Measurements from ENCODE around the gene SLC6A2.

Gene SLC6A2

GRCh38 chr16:55671206-55671973 is 15.6 kb downstream of the SLC6A2 start:
- DNase-seq (ENCODE audit: low read depth in 2 of 2), result no peak

GRCh38 chr16:55671974-55672280 is 16.1 kb downstream of the SLC6A2 start:
- DNase-seq (ENCODE audit: low read depth in 2 of 2), result no peak

GRCh38 chr16:55672471-55672870 is 16.7 kb downstream of the SLC6A2 start:
- no peak for DNase-seq (ENCODE audit: low read depth in 2 of 2)

- DNase-seq (ENCODE audit: low read depth in 2 of 2), result no peak
Measured at GRCh38 chr16:55678161-55678821, 22.5 kb downstream of the SLC6A2 start.

GRCh38 chr16:55682086-55682485 is 26.3 kb downstream of the SLC6A2 start:
- DNase-seq (ENCODE audit: low read depth in 2 of 2), result no peak

GRCh38 chr16:55685973-55686372 is 30.2 kb downstream of the SLC6A2 start:
- no peak for DNase-seq (ENCODE audit: low read depth in 2 of 2)

- no peak for DNase-seq (ENCODE audit: low read depth in 2 of 2)
Measured at GRCh38 chr16:55686671-55687070, 30.9 kb downstream of the SLC6A2 start.

GRCh38 chr16:55687802-55688201 is 32.0 kb downstream of the SLC6A2 start:
- no peak for DNase-seq (ENCODE audit: low read depth in 2 of 2)

- no peak for DNase-seq (ENCODE audit: low read depth in 2 of 2)
Measured at GRCh38 chr16:55690841-55691240, 35.1 kb downstream of the SLC6A2 start.

GRCh38 chr16:55691771-55692170 is 36.0 kb downstream of the SLC6A2 start:
- DNase-seq (ENCODE audit: low read depth in 2 of 2), result no peak

GRCh38 chr16:55695595-55695994 is 39.8 kb downstream of the SLC6A2 start:
- DNase-seq (ENCODE audit: low read depth in 2 of 2), result no peak

- no peak for DNase-seq (ENCODE audit: low read depth in 2 of 2)
Measured at GRCh38 chr16:55697867-55698266, 42.1 kb downstream of the SLC6A2 start.

- DNase-seq (ENCODE audit: low read depth in 2 of 2), result no peak
Measured at GRCh38 chr16:55698331-55698730, 42.5 kb downstream of the SLC6A2 start.

- DNase-seq (ENCODE audit: low read depth in 2 of 2), result no peak
Measured at GRCh38 chr16:55698946-55699345, 43.2 kb downstream of the SLC6A2 start.

GRCh38 chr16:55699616-55700015 is 43.8 kb downstream of the SLC6A2 start:
- DNase-seq (ENCODE audit: low read depth in 2 of 2), result no peak

- DNase-seq (ENCODE audit: low read depth in 2 of 2), result no peak
Measured at GRCh38 chr16:55700067-55700466, 44.3 kb downstream of the SLC6A2 start.

- no peak for DNase-seq (ENCODE audit: low read depth in 2 of 2)
Measured at GRCh38 chr16:55700961-55701360, 45.2 kb downstream of the SLC6A2 start.

GRCh38 chr16:55701442-55702319 is 45.9 kb downstream of the SLC6A2 start:
- DNase-seq (ENCODE audit: low read depth in 2 of 2), result peak; percentile 20 to 28

- DNase-seq (ENCODE audit: low read depth in 2 of 2), result no peak
Measured at GRCh38 chr16:55703003-55704001, 47.5 kb downstream of the SLC6A2 start.

- no peak for DNase-seq (ENCODE audit: low read depth in 2 of 2)
Measured at GRCh38 chr16:55706739-55707384, 51.1 kb downstream of the SLC6A2 start.

- no peak for DNase-seq (ENCODE audit: low read depth in 2 of 2)
Measured at GRCh38 chr16:55709801-55710200, 54.0 kb downstream of the SLC6A2 start.

Data from stimulated activated CD4-positive, alpha-beta T cell treated with anti-CD3 and anti-CD28 coated beads, Interleukin-15, amount 100 ng/mL, for 48 hours (primary cell).